A549 treated with RU486 at 1 μM for 4 hours (cell line): ENCODE results near the gene SLC35D3. TPM values are rescaled to one million over a fixed set of nuclear protein-coding genes. Genes with fewer than 3 reads are reported as not detected.

Experiments
- total RNA-seq: library from RNA; stranded (reverse); fragments of 200-300 nt; extraction: Qiagen RNA extraction; gene quantifications from 5 replicates; pipeline ENCODE4 v1.2.3, GENCODE V29; 2022; ENCODE audit warnings: low read depth

The SLC35D3 gene, protein sequence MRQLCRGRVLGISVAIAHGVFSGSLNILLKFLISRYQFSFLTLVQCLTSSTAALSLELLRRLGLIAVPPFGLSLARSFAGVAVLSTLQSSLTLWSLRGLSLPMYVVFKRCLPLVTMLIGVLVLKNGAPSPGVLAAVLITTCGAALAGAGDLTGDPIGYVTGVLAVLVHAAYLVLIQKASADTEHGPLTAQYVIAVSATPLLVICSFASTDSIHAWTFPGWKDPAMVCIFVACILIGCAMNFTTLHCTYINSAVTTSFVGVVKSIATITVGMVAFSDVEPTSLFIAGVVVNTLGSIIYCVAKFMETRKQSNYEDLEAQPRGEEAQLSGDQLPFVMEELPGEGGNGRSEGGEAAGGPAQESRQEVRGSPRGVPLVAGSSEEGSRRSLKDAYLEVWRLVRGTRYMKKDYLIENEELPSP
- 0.07 to 0.15 TPM (median 0.07 TPM) in 3 of 5 replicates, not detected in the others for total RNA-seq

DNA sequence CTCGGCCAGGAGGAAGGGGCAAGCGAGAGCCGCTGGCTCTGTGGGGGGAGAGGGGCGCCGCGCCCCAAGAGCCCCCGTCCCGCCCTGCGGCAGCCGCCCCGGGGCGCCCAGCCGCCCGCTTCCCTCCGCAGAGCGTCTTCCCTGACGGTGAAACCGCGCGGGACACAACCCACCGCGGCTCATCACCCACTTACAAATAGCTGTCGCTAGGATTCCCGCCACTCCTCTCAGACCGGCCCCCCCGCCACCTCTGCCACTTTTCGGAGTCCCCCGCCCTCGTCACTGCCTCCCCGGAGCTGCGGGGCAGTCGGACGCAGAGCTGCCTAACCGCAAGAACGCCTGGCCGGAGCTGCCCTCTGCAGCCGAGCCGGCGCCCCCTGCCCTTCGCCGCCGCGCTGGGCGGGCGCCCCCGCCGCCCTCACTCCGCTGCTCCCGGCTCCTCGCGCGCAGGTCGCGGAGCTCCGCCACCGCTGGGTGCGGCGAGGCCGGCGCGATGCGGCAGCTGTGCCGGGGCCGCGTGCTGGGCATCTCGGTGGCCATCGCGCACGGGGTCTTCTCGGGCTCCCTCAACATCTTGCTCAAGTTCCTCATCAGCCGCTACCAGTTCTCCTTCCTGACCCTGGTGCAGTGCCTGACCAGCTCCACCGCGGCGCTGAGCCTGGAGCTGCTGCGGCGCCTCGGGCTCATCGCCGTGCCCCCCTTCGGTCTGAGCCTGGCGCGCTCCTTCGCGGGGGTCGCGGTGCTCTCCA, at the start of gene SLC35D3:
SLC35D3 (plus strand) TSS at position 366 of the 749 bp plus-strand sequence; CDS start at position 494, 128 bp downstream.

Other genes with a start within 250 kb of the SLC35D3 start
- gene MAP3K5, start 129.8 kb upstream of the SLC35D3 start, total RNA-seq: 2.0 to 3.1 TPM (median 2.8 TPM) in 5 replicates
- gene PEX7, start 99.7 kb upstream of the SLC35D3 start, total RNA-seq: 4.2 to 5.6 TPM (median 4.9 TPM) in 5 replicates
- 0.03 TPM in 1 of 5 replicates, not detected in the others for gene IL20RA, start 122.7 kb downstream of the SLC35D3 start, total RNA-seq